Activated naive CD8-positive, alpha-beta T cell treated with anti-CD3 and anti-CD28 coated beads, Interleukin-2, amount 50 U/mL, for 24 hours (primary cell): ENCODE data around the gene INHBA.

Experiments used
- ATAC-seq: fragments of 150-1000 bp; cut with Tn5 transposase; one replicate; pipeline ENCODE4 v1.10.0; 2021
- DNase-seq: peaks from one replicate; pipeline ENCODE4 v3.0.0; 2021
- H3K27ac Mint-ChIP-seq: one replicate; pipeline ENCODE4 v1.8.0; 2021; ENCODE audit warnings: mild to moderate bottlenecking, mixed read lengths
- H3K27me3 Mint-ChIP-seq: one replicate; pipeline ENCODE4 v1.8.0; 2021; ENCODE audit warnings: mixed read lengths
- H3K36me3 Mint-ChIP-seq: one replicate; pipeline ENCODE4 v1.8.0; 2021; ENCODE audit warnings: low read depth, mixed read lengths
- H3K4me1 Mint-ChIP-seq: one replicate; pipeline ENCODE4 v1.8.0; 2021; ENCODE audit warnings: mixed read lengths
- H3K4me3 Mint-ChIP-seq: one replicate; pipeline ENCODE4 v1.8.0; 2021; ENCODE audit warnings: mild to moderate bottlenecking, moderate library complexity, mixed read lengths
- H3K9me3 Mint-ChIP-seq: one replicate; pipeline ENCODE4 v1.8.0; 2021; ENCODE audit warnings: mixed read lengths

Gene INHBA

GRCh38 chr7:41637049-41637448, 65.8 kb downstream of the INHBA start:
- no peaks in the 10 kb centered on the region for H3K27me3 Mint-ChIP-seq

More at GRCh38 chr7:41637049-41637448, 65.8 kb downstream of the INHBA start:
- ATAC-seq (no peak), DNase-seq (no peak)
- no peaks in the 10 kb centered on the region for H3K9me3 Mint-ChIP-seq
- no peaks in the 10 kb centered on the region for H3K36me3 Mint-ChIP-seq
- no peaks in the 10 kb centered on the region for H3K4me1 Mint-ChIP-seq
- no peak overlapping the region for H3K4me3 Mint-ChIP-seq
- no peak overlapping the region for H3K27ac Mint-ChIP-seq
